PFSK-1 (cell line): ENCODE data around the gene TMTC4.

Experiments used
- POLR2AphosphoS5 ChIP-seq: IDR thresholded peaks from 2 replicates; pipeline ENCODE4 v1.6.1; 2012; ENCODE audit warnings: low read depth, mild to moderate bottlenecking, control low read depth, low read length, moderate library complexity
- TAF1 ChIP-seq: IDR thresholded peaks from 2 replicates; pipeline ENCODE4 v1.6.1; 2012; ENCODE audit warnings: low read length, control low read depth, borderline replicate concordance; ENCODE audit not compliant: insufficient read depth
- TF ChIP-seq, protein P1 (sequence below), 2 experiments: IDR thresholded peaks; 2 replicates each; pipeline versions ENCODE4 v1.6.1 to v1.8.0; 2011 to 2012; ENCODE audit warnings: low read depth in 2 of 2, low read length in 2 of 2, control low read depth in 1 of 2, inconsistent platforms in 1 of 2, mild to moderate bottlenecking in 1 of 2, moderate library complexity in 1 of 2; ENCODE audit not compliant: insufficient read depth in 1 of 2

DNA sequence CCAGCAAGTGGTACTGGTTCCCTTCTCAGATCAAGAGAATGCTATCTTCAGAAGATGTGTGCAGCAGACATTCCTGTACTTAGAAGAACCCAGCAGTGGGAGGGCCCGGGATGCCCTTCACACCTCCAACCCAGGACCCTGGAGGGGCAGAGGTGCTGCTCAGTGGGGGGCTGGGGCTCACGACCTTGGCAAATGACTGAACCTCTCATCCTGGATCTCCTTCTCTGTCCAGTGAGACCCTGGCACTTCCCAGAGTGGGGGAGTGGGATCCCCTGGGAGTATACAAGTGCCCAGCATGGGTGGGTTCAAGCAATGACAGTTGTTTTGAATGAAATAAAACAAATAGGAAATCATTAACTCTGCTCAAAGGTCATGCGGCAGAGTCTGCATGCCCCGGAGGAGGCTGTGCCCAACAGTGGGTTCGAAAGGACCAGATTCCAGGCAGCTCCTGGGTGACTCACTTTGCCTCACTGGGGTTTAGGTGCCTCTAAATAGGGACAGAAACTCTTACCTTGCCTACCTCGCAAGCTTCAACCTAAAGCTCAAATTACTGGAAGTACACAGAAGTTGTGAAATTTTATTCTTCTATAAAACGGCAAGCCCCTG lies 112.9 kb downstream of the TMTC4 start:
- TF ChIP-seq TAF1 = no peak
- TF ChIP-seq, protein P1, sequence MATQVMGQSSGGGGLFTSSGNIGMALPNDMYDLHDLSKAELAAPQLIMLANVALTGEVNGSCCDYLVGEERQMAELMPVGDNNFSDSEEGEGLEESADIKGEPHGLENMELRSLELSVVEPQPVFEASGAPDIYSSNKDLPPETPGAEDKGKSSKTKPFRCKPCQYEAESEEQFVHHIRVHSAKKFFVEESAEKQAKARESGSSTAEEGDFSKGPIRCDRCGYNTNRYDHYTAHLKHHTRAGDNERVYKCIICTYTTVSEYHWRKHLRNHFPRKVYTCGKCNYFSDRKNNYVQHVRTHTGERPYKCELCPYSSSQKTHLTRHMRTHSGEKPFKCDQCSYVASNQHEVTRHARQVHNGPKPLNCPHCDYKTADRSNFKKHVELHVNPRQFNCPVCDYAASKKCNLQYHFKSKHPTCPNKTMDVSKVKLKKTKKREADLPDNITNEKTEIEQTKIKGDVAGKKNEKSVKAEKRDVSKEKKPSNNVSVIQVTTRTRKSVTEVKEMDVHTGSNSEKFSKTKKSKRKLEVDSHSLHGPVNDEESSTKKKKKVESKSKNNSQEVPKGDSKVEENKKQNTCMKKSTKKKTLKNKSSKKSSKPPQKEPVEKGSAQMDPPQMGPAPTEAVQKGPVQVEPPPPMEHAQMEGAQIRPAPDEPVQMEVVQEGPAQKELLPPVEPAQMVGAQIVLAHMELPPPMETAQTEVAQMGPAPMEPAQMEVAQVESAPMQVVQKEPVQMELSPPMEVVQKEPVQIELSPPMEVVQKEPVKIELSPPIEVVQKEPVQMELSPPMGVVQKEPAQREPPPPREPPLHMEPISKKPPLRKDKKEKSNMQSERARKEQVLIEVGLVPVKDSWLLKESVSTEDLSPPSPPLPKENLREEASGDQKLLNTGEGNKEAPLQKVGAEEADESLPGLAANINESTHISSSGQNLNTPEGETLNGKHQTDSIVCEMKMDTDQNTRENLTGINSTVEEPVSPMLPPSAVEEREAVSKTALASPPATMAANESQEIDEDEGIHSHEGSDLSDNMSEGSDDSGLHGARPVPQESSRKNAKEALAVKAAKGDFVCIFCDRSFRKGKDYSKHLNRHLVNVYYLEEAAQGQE (IDR thresholded peaks at IDR 0.05; ENCODE audit: insufficient read depth in 1 of 2, low read depth in 2 of 2, low read length in 2 of 2) = no peak
- TF ChIP-seq POLR2AphosphoS5 = no peak
